ENCODE measurements around the gene SLC35G2.

The SLC35G2 gene

DNA sequence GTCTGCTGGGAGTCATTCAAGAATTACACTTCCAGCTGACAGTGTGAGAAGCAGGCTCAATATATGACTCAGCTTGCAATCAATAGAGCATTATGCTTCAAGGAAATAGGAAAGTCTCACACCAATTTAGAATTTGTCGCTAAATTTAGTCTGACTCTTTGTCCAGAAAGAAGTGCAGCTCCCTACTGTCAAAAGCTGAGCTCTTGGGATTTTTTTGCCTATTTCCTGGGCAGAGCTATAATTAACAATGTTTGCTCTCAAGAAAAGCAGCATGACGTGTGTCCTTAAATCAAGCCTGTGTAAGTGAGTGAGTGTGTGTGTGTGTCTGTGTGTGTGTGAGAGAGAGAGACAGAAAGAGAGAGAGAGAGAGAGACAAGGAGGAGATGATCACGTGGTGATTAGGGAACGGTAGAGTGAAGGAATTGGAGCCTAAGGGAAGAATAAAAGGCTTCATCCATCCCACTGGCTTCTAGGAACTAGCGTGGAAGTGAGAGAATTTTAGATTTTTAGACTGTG, 16.4 kb upstream of the SLC35G2 start:
- Histone ChIP-seq H3K36me3 (no peaks in the 10 kb centered on the region), H3K27ac (no peak overlapping the region; the same call in 1 of the 2 replicates), H3K9me3 (no peaks in the 10 kb centered on the region), H3K4me3 (no peak overlapping the region), H3K9ac (no peak overlapping the region; the same call in 1 of the 2 replicates), H4K20me1 (no peaks in the 10 kb centered on the region), H3K4me2 (peak overlapping the region; percentile 70), H3K4me1 (peaks cover 17% of the 10 kb centered on the region), H3K27me3 (no peaks in the 10 kb centered on the region)
- no peak for TF ChIP-seq Cebpa-rat (IDR thresholded peaks at IDR 0.05)

DNA sequence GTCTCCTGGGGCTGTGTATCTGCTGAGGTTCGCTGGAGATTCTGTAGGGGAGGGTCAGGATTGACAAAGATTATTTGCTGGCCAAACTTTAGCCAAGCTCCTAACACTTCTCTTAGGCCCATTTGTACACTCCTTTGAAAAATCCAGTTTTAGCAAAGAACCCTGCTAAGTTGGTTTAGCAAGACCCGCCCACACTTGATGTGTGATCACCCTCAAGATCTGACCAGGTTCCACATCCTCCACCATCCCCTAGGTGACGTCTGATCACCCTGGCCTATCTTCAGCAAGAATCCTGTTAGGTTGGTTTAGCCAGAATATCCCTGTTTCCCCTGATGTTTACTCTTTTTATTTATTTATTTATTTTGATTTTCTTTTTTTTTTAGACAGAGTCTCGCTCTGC, 14.8 kb upstream of the SLC35G2 start:
- no peak for TF ChIP-seq Cebpa-rat (IDR thresholded peaks at IDR 0.05)
- no peaks in the 10 kb centered on the region for H4K20me1 ChIP-seq
- peaks cover 17% of the 10 kb centered on the region for H3K4me1 ChIP-seq
- H3K4me3 ChIP-seq, result no peak overlapping the region
- H3K27me3 ChIP-seq, result no peaks in the 10 kb centered on the region
- no peak overlapping the region for H3K27ac ChIP-seq
- H3K9me3 ChIP-seq, result no peaks in the 10 kb centered on the region
- no peak overlapping the region for H3K9ac ChIP-seq
- H3K36me3 ChIP-seq, result no peaks in the 10 kb centered on the region
- H3K4me2 ChIP-seq, result no peak overlapping the region

DNA sequence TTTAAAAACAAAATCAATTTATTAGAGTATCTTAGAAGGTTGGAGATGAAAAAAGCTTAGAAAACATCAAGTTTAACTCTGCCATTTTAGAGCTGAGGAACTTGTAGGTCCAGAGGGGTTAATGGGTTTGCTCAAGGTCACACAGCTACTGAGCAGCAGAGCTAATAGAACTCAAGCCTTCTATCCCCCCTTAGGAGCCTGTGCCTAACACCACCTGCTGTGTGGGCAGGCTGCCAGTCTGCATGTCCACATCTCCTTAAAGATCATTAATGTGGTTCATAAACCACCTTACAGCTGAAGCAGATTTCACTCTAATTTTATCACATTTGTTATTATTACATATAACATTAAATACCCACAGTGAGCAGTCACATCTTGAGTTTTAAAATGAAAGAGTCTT, 14.1 kb upstream of the SLC35G2 start:
- H4K20me1 ChIP-seq, result no peaks in the 10 kb centered on the region

DNA sequence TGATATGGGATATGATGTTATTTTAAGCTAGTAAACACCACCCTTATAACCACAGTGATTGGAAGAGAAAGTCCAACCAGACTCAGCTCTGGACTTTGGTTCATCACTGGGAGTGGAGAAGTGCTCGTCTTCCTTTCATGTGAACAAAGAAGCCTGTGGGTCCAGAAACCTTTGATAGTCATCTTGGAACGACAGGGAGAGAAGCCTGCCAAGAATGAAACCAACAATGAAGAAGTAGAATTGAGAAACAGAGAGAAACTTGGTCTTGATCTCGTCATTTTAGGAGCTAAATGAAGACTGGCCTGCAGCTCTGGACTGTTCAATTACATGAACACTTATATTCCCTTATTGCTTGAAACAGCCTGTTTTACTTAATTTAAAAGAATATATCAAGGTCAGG, 13.1 kb upstream of the SLC35G2 start:
- H3K4me1 ChIP-seq, result peaks cover 17% of the 10 kb centered on the region
- H4K20me1 ChIP-seq, result no peaks in the 10 kb centered on the region
- no peak overlapping the region for H3K4me2 ChIP-seq
- H3K4me3 ChIP-seq, result no peak overlapping the region
- no peaks in the 10 kb centered on the region for H3K9me3 ChIP-seq
- H3K27ac ChIP-seq, result no peak overlapping the region
- no peak for TF ChIP-seq Cebpa-rat (IDR thresholded peaks at IDR 0.05)
- H3K36me3 ChIP-seq, result no peaks in the 10 kb centered on the region
- no peak overlapping the region for H3K9ac ChIP-seq
- no peaks in the 10 kb centered on the region for H3K27me3 ChIP-seq

More for the DNA sequence above, 14.1 kb upstream of the SLC35G2 start:
- H3K9ac ChIP-seq, result no peak overlapping the region
- no peak overlapping the region for H3K4me2 ChIP-seq
- no peak overlapping the region for H3K4me3 ChIP-seq
- no peak for TF ChIP-seq Cebpa-rat (IDR thresholded peaks at IDR 0.05)
- no peaks in the 10 kb centered on the region for H3K27me3 ChIP-seq
- no peaks in the 10 kb centered on the region for H3K36me3 ChIP-seq
- H3K4me1 ChIP-seq, result peaks cover 17% of the 10 kb centered on the region
- no peaks in the 10 kb centered on the region for H3K9me3 ChIP-seq
- H3K27ac ChIP-seq, result no peak overlapping the region

DNA sequence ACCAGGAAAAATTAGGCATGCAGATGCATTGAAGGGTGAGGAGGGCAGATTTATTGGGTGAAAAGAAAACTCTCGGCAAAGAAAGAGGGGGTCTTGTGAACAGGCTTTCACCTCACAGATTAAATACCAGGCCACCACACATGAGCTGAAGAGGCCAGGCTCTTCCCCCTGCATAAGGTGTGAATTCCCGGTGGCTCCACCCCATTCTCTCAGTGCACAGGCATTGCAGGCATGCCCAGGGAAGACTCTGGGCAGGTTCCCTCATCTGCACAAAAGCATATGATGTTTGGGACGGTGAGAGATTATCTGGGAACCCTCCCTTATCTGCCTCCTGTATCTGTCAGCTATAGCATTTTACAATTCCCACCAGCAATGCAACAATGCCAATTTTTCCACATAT, 7.2 kb upstream of the SLC35G2 start:
- TF ChIP-seq Cebpa-rat (IDR thresholded peaks at IDR 0.05), result no peak
- H3K27me3 ChIP-seq, result no peaks in the 10 kb centered on the region

GRCh38 chr3:136817448-136817847, 1.5 kb upstream of the SLC35G2 start:
- H3K9ac ChIP-seq, result no peak overlapping the region

More for the DNA sequence above, 7.2 kb upstream of the SLC35G2 start:
- no peak overlapping the region for H3K4me3 ChIP-seq
- H4K20me1 ChIP-seq, result no peaks in the 10 kb centered on the region
- H3K9me3 ChIP-seq, result peaks cover 19% of the 10 kb centered on the region
- no peaks in the 10 kb centered on the region for H3K4me1 ChIP-seq
- H3K4me2 ChIP-seq, result no peak overlapping the region
- H3K27ac ChIP-seq, result no peak overlapping the region
- H3K36me3 ChIP-seq, result no peaks in the 10 kb centered on the region
- H3K9ac ChIP-seq, result no peak overlapping the region

GRCh38 chr3:136818191-136818768, 646 bp upstream of the SLC35G2 start:
- Histone ChIP-seq H3K4me1 (no peaks in the 10 kb centered on the region), H4K20me1 (no peaks in the 10 kb centered on the region), H3K36me3 (0 out of 2 replicates have a peak, but pooled peaks cover 6% of the 10 kb centered on the region), H3K27ac (no peak overlapping the region), H3K27me3 (peaks cover 40% of the 10 kb centered on the region), H3K4me2 (no peak overlapping the region), H3K9me3 (peaks cover 36% of the 10 kb centered on the region), H3K4me3 (peak overlapping the region; percentile 54; the same call in 1 of the 2 replicates), H3K9ac (no peak overlapping the region)
- no peak for TF ChIP-seq Cebpa-rat (IDR thresholded peaks at IDR 0.05)

More at GRCh38 chr3:136817448-136817847, 1.5 kb upstream of the SLC35G2 start:
- no peak for TF ChIP-seq Cebpa-rat (IDR thresholded peaks at IDR 0.05)
- H3K27me3 ChIP-seq, result peaks cover 40% of the 10 kb centered on the region
- H3K4me3 ChIP-seq, result no peak overlapping the region
- no peak overlapping the region for H3K27ac ChIP-seq
- H3K36me3 ChIP-seq, result 0 out of 2 replicates have a peak, but pooled peaks cover 6% of the 10 kb centered on the region
- no peak overlapping the region for H3K4me2 ChIP-seq
- H4K20me1 ChIP-seq, result no peaks in the 10 kb centered on the region
- no peaks in the 10 kb centered on the region for H3K4me1 ChIP-seq
- H3K9me3 ChIP-seq, result peaks cover 36% of the 10 kb centered on the region

DNA sequence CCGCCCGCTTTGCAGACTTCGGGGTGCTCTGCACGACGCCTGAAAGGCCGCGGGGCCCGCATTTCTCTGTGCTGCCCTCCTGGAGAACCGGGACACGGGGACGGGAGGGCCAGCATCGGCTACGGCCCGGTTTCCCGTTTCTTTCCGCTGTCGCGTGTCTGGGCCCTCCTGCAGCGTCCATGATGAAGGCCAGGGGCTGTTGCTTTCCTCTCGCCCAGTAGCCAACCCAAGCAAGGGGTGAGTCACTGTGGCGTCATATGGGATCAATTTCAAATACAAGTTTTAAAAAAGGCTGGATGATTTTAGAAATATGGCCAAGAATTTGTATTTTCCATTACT, 435 bp downstream of the SLC35G2 start:
- no peak for TF ChIP-seq Cebpa-rat (IDR thresholded peaks at IDR 0.05)
- H3K27ac ChIP-seq, result no peak overlapping the region
- peak overlapping the region; percentile 45 for H3K4me2 ChIP-seq
- 0 out of 2 replicates have a peak, but pooled peaks cover 6% of the 10 kb centered on the region for H3K36me3 ChIP-seq
- H4K20me1 ChIP-seq, result no peaks in the 10 kb centered on the region
- H3K9ac ChIP-seq, result no peak overlapping the region
- no peaks in the 10 kb centered on the region for H3K4me1 ChIP-seq
- H3K4me3 ChIP-seq, result peak overlapping the region; percentile 54
- H3K27me3 ChIP-seq, result peaks cover 40% of the 10 kb centered on the region
- peaks cover 45% of the 10 kb centered on the region for H3K9me3 ChIP-seq

DNA sequence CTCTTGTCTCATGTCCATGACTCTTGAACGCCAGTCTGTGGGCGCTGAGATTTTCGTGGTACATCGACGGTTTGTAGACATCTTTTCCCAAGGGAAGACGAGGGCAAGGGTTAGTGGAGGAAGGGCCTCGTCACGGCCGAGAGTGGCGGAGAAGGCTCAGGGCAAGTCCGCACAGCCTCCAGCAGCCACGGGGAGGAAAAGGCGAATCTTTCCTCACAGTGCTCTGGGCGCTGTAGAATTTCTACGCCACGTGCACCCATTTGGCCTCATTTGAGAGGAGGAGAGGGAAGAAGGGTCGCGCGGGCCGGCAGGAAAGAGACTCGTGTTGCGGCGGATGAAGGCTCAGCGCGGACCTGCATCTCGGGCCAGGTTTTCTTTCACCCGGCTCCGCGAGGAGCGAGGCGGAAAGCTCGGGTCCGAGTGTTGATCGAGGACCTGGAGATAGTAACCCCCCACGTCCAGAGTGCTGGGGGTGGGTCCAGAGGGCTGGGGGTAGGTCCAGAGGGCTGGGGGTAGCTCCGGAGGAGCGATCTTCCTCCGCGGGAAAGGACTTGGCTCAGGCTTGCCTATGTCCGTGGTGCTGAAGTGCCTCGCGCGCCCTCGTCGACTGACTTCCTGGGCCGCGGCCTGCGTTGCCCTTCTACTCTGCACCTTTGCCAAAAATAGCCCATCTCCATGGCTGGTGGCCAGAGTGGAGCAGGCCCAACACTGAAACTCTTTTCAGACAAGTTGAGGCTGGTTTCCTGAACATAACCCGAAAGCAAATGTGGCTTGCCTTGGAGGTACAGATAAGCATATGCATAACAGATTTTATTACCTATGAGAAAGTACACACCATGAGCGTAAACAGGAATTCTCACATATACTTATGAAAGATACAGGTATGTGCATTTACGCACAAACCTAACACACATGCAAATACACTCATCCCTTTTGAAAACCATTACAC, 1.1 kb downstream of the SLC35G2 start:
- no peak overlapping the region for H3K27ac ChIP-seq
- H3K4me3 ChIP-seq, result no peak overlapping the region
- no peak overlapping the region for H3K9ac ChIP-seq
- H3K4me2 ChIP-seq, result no peak overlapping the region
- H3K9me3 ChIP-seq, result peaks cover 45% of the 10 kb centered on the region
- H3K4me1 ChIP-seq, result no peaks in the 10 kb centered on the region
- H3K27me3 ChIP-seq, result peaks cover 40% of the 10 kb centered on the region
- H4K20me1 ChIP-seq, result no peaks in the 10 kb centered on the region
- H3K36me3 ChIP-seq, result 0 out of 2 replicates have a peak, but pooled peaks cover 6% of the 10 kb centered on the region
- no peak for TF ChIP-seq Cebpa-rat (IDR thresholded peaks at IDR 0.05)

GRCh38 chr3:136831461-136831860, 12.5 kb downstream of the SLC35G2 start:
- Histone ChIP-seq H3K9ac (no peak overlapping the region), H4K20me1 (no peaks in the 10 kb centered on the region), H3K36me3 (no peaks in the 10 kb centered on the region), H3K4me3 (no peak overlapping the region), H3K27ac (no peak overlapping the region), H3K4me2 (no peak overlapping the region), H3K27me3 (no peaks in the 10 kb centered on the region), H3K9me3 (no peaks in the 10 kb centered on the region), H3K4me1 (no peaks in the 10 kb centered on the region)
- no peak for TF ChIP-seq Cebpa-rat (IDR thresholded peaks at IDR 0.05)
